Subcutaneous adipose tissue (tissue), 4 donors: Measurements from ENCODE around the gene TPO. TPM values are rescaled to one million over a fixed set of nuclear protein-coding genes. Genes with fewer than 3 reads are reported as not detected.

ENCODE experiments used
- CTCF ChIP-seq: fragments of 450-650 bp; IDR thresholded peaks from one replicate; pipeline ENCODE4 v1.5.1; 2016; ENCODE audit warnings: low read depth, mild to moderate bottlenecking, control low read depth, antibody characterized with exemption, moderate library complexity
- total RNA-seq, 4 donors: library from RNA; depleted of rRNA; stranded (reverse); fragments of >200 nt; gene quantifications; one replicate each; pipeline ENCODE4 v1.1.0, GENCODE V29; 2016

TPO gene
- total RNA-seq, 4 donors from 2014 or later, result 5.9 to 22.2 (median 15.4) TPM

GRCh38 chr2:1479346-1479745 is 66.1 kb downstream of the TPO start:
- TF ChIP-seq CTCF, result no peak

GRCh38 chr2:1480671-1481076 is 67.4 kb downstream of the TPO start:
- TF ChIP-seq CTCF, result no peak

- no peak for TF ChIP-seq CTCF
These were observed 68.4 kb downstream of the TPO start for GRCh38 chr2:1481406-1482252.

- no peak for TF ChIP-seq CTCF
These were observed 69.0 kb downstream of the TPO start for GRCh38 chr2:1482253-1482675.

- no peak for TF ChIP-seq CTCF
These were observed 69.7 kb downstream of the TPO start for GRCh38 chr2:1482981-1483380.

- no peak for TF ChIP-seq CTCF
These were observed 70.3 kb downstream of the TPO start for GRCh38 chr2:1483551-1483950.

- TF ChIP-seq CTCF, result no peak
These were observed 71.0 kb downstream of the TPO start for GRCh38 chr2:1484131-1484884.
